ENCODE measurements around the gene MCM9. TPM values are rescaled to one million over a fixed set of nuclear protein-coding genes. Genes with fewer than 3 reads are reported as not detected.

Gene MCM9
- total RNA-seq, 1 donor from 2014 or later, result 20.4 TPM

DNA sequence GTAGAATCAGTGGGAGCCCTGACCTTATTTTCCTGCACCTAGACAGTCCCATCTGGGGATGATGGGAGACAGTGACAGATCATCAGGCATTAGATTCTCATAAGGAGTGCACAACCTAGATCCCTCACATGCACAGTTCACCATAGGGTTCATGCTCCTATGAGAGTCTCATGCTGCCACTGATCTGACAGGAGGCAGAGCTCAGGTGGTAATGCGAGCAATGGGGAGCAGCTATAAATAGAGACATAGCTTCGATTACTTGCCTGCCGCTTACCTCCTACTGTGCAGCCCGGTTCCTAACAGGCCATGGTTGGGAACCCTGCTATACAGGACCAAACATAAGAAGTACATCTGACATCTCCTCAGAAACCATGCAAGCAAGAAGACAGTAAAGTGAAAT lies 72.5 kb downstream of the MCM9 start:
- H3K27ac Mint-ChIP-seq (ENCODE audit: unreplicated experiment), result no peak overlapping the region
- peaks cover 23% of the 10 kb centered on the region for H3K36me3 Mint-ChIP-seq (ENCODE audit: low read depth)
- DNase-seq (ENCODE audit: low read depth, low spot score), result no peak
- TF ChIP-seq, protein P1, sequence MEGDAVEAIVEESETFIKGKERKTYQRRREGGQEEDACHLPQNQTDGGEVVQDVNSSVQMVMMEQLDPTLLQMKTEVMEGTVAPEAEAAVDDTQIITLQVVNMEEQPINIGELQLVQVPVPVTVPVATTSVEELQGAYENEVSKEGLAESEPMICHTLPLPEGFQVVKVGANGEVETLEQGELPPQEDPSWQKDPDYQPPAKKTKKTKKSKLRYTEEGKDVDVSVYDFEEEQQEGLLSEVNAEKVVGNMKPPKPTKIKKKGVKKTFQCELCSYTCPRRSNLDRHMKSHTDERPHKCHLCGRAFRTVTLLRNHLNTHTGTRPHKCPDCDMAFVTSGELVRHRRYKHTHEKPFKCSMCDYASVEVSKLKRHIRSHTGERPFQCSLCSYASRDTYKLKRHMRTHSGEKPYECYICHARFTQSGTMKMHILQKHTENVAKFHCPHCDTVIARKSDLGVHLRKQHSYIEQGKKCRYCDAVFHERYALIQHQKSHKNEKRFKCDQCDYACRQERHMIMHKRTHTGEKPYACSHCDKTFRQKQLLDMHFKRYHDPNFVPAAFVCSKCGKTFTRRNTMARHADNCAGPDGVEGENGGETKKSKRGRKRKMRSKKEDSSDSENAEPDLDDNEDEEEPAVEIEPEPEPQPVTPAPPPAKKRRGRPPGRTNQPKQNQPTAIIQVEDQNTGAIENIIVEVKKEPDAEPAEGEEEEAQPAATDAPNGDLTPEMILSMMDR (conservative IDR thresholded peaks at IDR 0.05), result no peak
- peaks cover 15% of the 10 kb centered on the region for H3K9me3 Mint-ChIP-seq
- no peak overlapping the region for H3K4me3 Mint-ChIP-seq
- no peaks in the 10 kb centered on the region for H3K27me3 Mint-ChIP-seq (ENCODE audit: low read depth)
- H3K4me1 Mint-ChIP-seq, result no peaks in the 10 kb centered on the region

- Mint-ChIP-seq H3K36me3 (ENCODE audit: low read depth) (peaks cover 13% of the 10 kb centered on the region), H3K27me3 (ENCODE audit: low read depth) (no peaks in the 10 kb centered on the region), H3K4me3 (no peak overlapping the region), H3K9me3 (peaks cover 4% of the 10 kb centered on the region), H3K27ac (ENCODE audit: unreplicated experiment) (no peak overlapping the region), H3K4me1 (no peaks in the 10 kb centered on the region)
- no peak for DNase-seq (ENCODE audit: low read depth, low spot score)
- TF ChIP-seq, protein P1 (conservative IDR thresholded peaks at IDR 0.05), result no peak
Measured at GRCh38 chr6:118860880-118861279, 74.1 kb downstream of the MCM9 start.

- no peak for DNase-seq (ENCODE audit: low read depth, low spot score)
- Mint-ChIP-seq H3K4me1 (no peaks in the 10 kb centered on the region), H3K9me3 (peaks cover 4% of the 10 kb centered on the region), H3K27me3 (ENCODE audit: low read depth) (no peaks in the 10 kb centered on the region), H3K27ac (ENCODE audit: unreplicated experiment) (no peak overlapping the region), H3K36me3 (ENCODE audit: low read depth) (peaks cover 13% of the 10 kb centered on the region), H3K4me3 (no peak overlapping the region)
- TF ChIP-seq, protein P1 (conservative IDR thresholded peaks at IDR 0.05), result no peak
Measured at GRCh38 chr6:118860363-118860762, 74.6 kb downstream of the MCM9 start.

GRCh38 chr6:118859517-118860064 lies 75.4 kb downstream of the MCM9 start:
- peaks cover 13% of the 10 kb centered on the region for H3K36me3 Mint-ChIP-seq (ENCODE audit: low read depth)
- H3K9me3 Mint-ChIP-seq, result peaks cover 4% of the 10 kb centered on the region
- DNase-seq (ENCODE audit: low read depth, low spot score), result no peak
- TF ChIP-seq, protein P1 (conservative IDR thresholded peaks at IDR 0.05), result no peak
- no peaks in the 10 kb centered on the region for H3K4me1 Mint-ChIP-seq
- H3K27ac Mint-ChIP-seq (ENCODE audit: unreplicated experiment), result no peak overlapping the region
- H3K4me3 Mint-ChIP-seq, result no peak overlapping the region
- no peaks in the 10 kb centered on the region for H3K27me3 Mint-ChIP-seq (ENCODE audit: low read depth)

GRCh38 chr6:118856301-118856700 lies 78.7 kb downstream of the MCM9 start:
- H3K27ac Mint-ChIP-seq (ENCODE audit: unreplicated experiment), result no peak overlapping the region
- H3K4me1 Mint-ChIP-seq, result no peaks in the 10 kb centered on the region
- H3K4me3 Mint-ChIP-seq, result no peak overlapping the region
- H3K27me3 Mint-ChIP-seq (ENCODE audit: low read depth), result no peaks in the 10 kb centered on the region
- no peak for DNase-seq (ENCODE audit: low read depth, low spot score)
- TF ChIP-seq, protein P1 (conservative IDR thresholded peaks at IDR 0.05), result no peak
- H3K36me3 Mint-ChIP-seq (ENCODE audit: low read depth), result peaks cover 7% of the 10 kb centered on the region
- no peaks in the 10 kb centered on the region for H3K9me3 Mint-ChIP-seq
